Right lobe of liver (tissue), 6 donors: ENCODE data around the gene LRP2. TPM values are rescaled to one million over a fixed set of nuclear protein-coding genes. Genes with fewer than 3 reads are reported as not detected.

ENCODE experiments used
- ATAC-seq, 4 donors: fragments of 200-7000 bp; cut with Tn5 transposase; one replicate each; pipeline ENCODE4 v1.9.1; 2020; ENCODE audit warnings: mild to moderate bottlenecking in 4 of 4, moderate library complexity in 4 of 4
- DNase-seq, 3 donors: peaks; one replicate each; pipeline ENCODE4 v3.0.0-alpha.2; 2020
- H3K27ac ChIP-seq, 3 donors: fragments of 200-600 bp; one replicate each; pipeline ENCODE4 v1.8.0; 2022
- H3K27me3 ChIP-seq, 2 donors: fragments of 200-600 bp; one replicate each; pipeline ENCODE4 v1.8.0; 2022
- H3K36me3 ChIP-seq, 4 donors: fragments of 200-600 bp; sonication (generic) in 1 of 4; one replicate each; pipeline versions ENCODE4 v1.5.1 to v1.8.0; 2017 to 2022; ENCODE audit warnings: control low read depth in 1 of 4
- H3K4me1 ChIP-seq, 4 donors: fragments of 200-600 bp; sonication (generic) in 1 of 4; one replicate each; pipeline versions ENCODE4 v1.5.1 to v1.8.0; 2017 to 2022; ENCODE audit warnings: control low read depth in 1 of 4
- H3K4me3 ChIP-seq, 3 donors: fragments of 200-600 bp; one replicate each; pipeline ENCODE4 v1.8.0; 2022
- H3K9me3 ChIP-seq, 4 donors: fragments of 200-600 bp; sonication (generic) in 1 of 4; one replicate each; pipeline versions ENCODE4 v1.5.1 to v1.8.0; 2017 to 2022; ENCODE audit warnings: control low read depth in 1 of 4
- POLR2A ChIP-seq: fragments of 450-650 bp; IDR thresholded peaks from one replicate; pipeline ENCODE4 v1.6.1; 2017; ENCODE audit warnings: antibody characterized with exemption, mild to moderate bottlenecking
- WGBS: methylation state at CpG from one replicate; pipeline ENCODE4 v1.1.6; 2018; ENCODE audit warnings: low coverage, low lambda C conversion rate; ENCODE audit not compliant: insufficient coverage; ENCODE audit errors: missing lambda C conversion rate; 5-methylcytosine and 5-hydroxymethylcytosine counted together
- intact Hi-C, 2 donors: fragments of 100-400 bp; cut with DNase I; formaldehyde crosslinking; loops; one replicate each; pipeline versions ENCODE4 v1.11.2 to v1.14.1; 2022
- total RNA-seq, 6 experiments: library from RNA; depleted of rRNA in 2 of 6; stranded (reverse); fragments of >200 nt in 2 of 6; fragmentation: NEBNext Ultra II Directional in 3 of 6; extraction: Animal tissue kit (Norgen Biotek cat#: 25700) in 3 of 6; gene quantifications; one replicate each; pipeline versions ENCODE4 v1.1.0 to v1.2.4, GENCODE V29; 2016 to 2023
- TF ChIP-seq, protein P1 (sequence below), 4 donors: fragments of 200-600 bp in 3 of 4; fragments of 450-650 bp in 1 of 4; IDR thresholded peaks; one replicate each; pipeline versions ENCODE4 v1.5.1 to v1.8.0; 2016 to 2022; ENCODE audit warnings: antibody characterized with exemption in 4 of 4, mild to moderate bottlenecking in 2 of 4
- donor health status: DM: no; HTN: yes; CAD: no.
- donor health status: DM: no; HTN: no; CAD: no.
- donor health status: DM: no; HTN: no; CAD: no.
- donor health status: DM: no; HTN: yes; CAD: no.
- donor health status: DM: no; HTN: yes; CAD: no.

The LRP2 gene
- total RNA-seq, 6 experiments from 2014 or later, result 0.51 to 4.4 (median 1.0) TPM

GRCh38 chr2:169190197-169190775 is 172.0 kb downstream of the LRP2 start:
- no peaks in the 10 kb centered on the region for H3K36me3 ChIP-seq
- DNase-seq, result no peak
- intact Hi-C loops, result no loop called here

GRCh38 chr2:169189132-169189531 is 173.2 kb downstream of the LRP2 start:
- Histone ChIP-seq H3K4me1 (no peaks in the 10 kb centered on the region), H3K27me3 (no peaks in the 10 kb centered on the region), H3K9me3 (no peaks in the 10 kb centered on the region), H3K36me3 (no peaks in the 10 kb centered on the region), H3K4me3 (no peak overlapping the region), H3K27ac (no peak overlapping the region)
- no peak for TF ChIP-seq POLR2A
- TF ChIP-seq, protein P1, sequence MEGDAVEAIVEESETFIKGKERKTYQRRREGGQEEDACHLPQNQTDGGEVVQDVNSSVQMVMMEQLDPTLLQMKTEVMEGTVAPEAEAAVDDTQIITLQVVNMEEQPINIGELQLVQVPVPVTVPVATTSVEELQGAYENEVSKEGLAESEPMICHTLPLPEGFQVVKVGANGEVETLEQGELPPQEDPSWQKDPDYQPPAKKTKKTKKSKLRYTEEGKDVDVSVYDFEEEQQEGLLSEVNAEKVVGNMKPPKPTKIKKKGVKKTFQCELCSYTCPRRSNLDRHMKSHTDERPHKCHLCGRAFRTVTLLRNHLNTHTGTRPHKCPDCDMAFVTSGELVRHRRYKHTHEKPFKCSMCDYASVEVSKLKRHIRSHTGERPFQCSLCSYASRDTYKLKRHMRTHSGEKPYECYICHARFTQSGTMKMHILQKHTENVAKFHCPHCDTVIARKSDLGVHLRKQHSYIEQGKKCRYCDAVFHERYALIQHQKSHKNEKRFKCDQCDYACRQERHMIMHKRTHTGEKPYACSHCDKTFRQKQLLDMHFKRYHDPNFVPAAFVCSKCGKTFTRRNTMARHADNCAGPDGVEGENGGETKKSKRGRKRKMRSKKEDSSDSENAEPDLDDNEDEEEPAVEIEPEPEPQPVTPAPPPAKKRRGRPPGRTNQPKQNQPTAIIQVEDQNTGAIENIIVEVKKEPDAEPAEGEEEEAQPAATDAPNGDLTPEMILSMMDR (IDR thresholded peaks at IDR 0.05), result no peak
- 83% methylated on average over 3 of the region's 3 CpGs for WGBS
- intact Hi-C loops, result no loop called here
- no peak for DNase-seq
- no peak for ATAC-seq

More at GRCh38 chr2:169190197-169190775, 172.0 kb downstream of the LRP2 start:
- no peak for ATAC-seq
- TF ChIP-seq, protein P1 (IDR thresholded peaks at IDR 0.05), result no peak
- TF ChIP-seq POLR2A, result no peak
- Histone ChIP-seq H3K4me3 (no peak overlapping the region), H3K27me3 (no peaks in the 10 kb centered on the region), H3K9me3 (no peaks in the 10 kb centered on the region), H3K4me1 (no peaks in the 10 kb centered on the region), H3K27ac (no peak overlapping the region)
- 48% methylated on average over 5 of the region's 5 CpGs for WGBS

- TF ChIP-seq, protein P1 (IDR thresholded peaks at IDR 0.05), result no peak
- TF ChIP-seq POLR2A, result no peak
- 75% methylated on average over 8 of the region's 8 CpGs for WGBS
- intact Hi-C loops, result no loop called here
Observed at GRCh38 chr2:169185711-169186110, 176.6 kb downstream of the LRP2 start.

GRCh38 chr2:169184074-169184473 is 178.3 kb downstream of the LRP2 start:
- H3K4me3 ChIP-seq, result no peak overlapping the region
- no peak for DNase-seq
- intact Hi-C loops, result no loop called here
- H3K27ac ChIP-seq, result no peak overlapping the region
- ATAC-seq, result no peak
- no peaks in the 10 kb centered on the region for H3K9me3 ChIP-seq
- WGBS, result 34% methylated on average over 3 of the region's 3 CpGs
- no peaks in the 10 kb centered on the region for H3K4me1 ChIP-seq
- no peaks in the 10 kb centered on the region for H3K36me3 ChIP-seq
- TF ChIP-seq, protein P1 (IDR thresholded peaks at IDR 0.05), result no peak
- no peak for TF ChIP-seq POLR2A
- H3K27me3 ChIP-seq, result no peaks in the 10 kb centered on the region

More at GRCh38 chr2:169185711-169186110, 176.6 kb downstream of the LRP2 start:
- DNase-seq, result no peak
- no peak for ATAC-seq
- no peak overlapping the region for H3K27ac ChIP-seq
- no peak overlapping the region for H3K4me3 ChIP-seq
- no peaks in the 10 kb centered on the region for H3K9me3 ChIP-seq
- no peaks in the 10 kb centered on the region for H3K4me1 ChIP-seq
- no peaks in the 10 kb centered on the region for H3K36me3 ChIP-seq
- no peaks in the 10 kb centered on the region for H3K27me3 ChIP-seq

GRCh38 chr2:169182573-169182972 is 179.8 kb downstream of the LRP2 start:
- no peak overlapping the region for H3K4me3 ChIP-seq
- no peaks in the 10 kb centered on the region for H3K36me3 ChIP-seq
- H3K4me1 ChIP-seq, result no peaks in the 10 kb centered on the region
- DNase-seq (no peak), ATAC-seq (no peak)
- TF ChIP-seq, protein P1 (IDR thresholded peaks at IDR 0.05), result no peak
- TF ChIP-seq POLR2A, result no peak
- no peak overlapping the region for H3K27ac ChIP-seq
- intact Hi-C loops, result no loop called here
- no peaks in the 10 kb centered on the region for H3K9me3 ChIP-seq
- 100% methylated on average over 2 of the region's 2 CpGs for WGBS
- H3K27me3 ChIP-seq, result no peaks in the 10 kb centered on the region
